Trophoblast cell (in vitro differentiated cells and primary cell): ENCODE results near the gene CCDC146.
"Not testable (repeated sequence)": the region's sequence is repeated elsewhere in the genome, so short reads cannot be mapped to it uniquely, and the experiment has no call there.

Source experiments
- DNase-seq, 2 donors: peaks; one replicate each; pipeline ENCODE4 v3.0.0-alpha.2; 2016
- H2AFZ ChIP-seq: 2 replicates; pipeline ENCODE4 v1.6.1; 2013; ENCODE audit warnings: low read length, moderate library complexity, mild to moderate bottlenecking; ENCODE audit not compliant: insufficient read depth, poor library complexity
- H2AK5ac ChIP-seq: 2 replicates; pipeline ENCODE4 v1.6.1; 2013; ENCODE audit warnings: mild to moderate bottlenecking, low read length
- H2BK120ac ChIP-seq: 2 replicates; pipeline ENCODE4 v1.6.1; 2013; ENCODE audit warnings: low read length, mild to moderate bottlenecking, moderate library complexity; ENCODE audit not compliant: insufficient read depth, poor library complexity
- H2BK12ac ChIP-seq: 2 replicates; pipeline ENCODE4 v1.6.1; 2013; ENCODE audit warnings: mild to moderate bottlenecking, low read length, moderate library complexity
- H2BK5ac ChIP-seq: 2 replicates; pipeline ENCODE4 v1.6.1; 2013; ENCODE audit warnings: low read length, low read depth, moderate library complexity, mild to moderate bottlenecking; ENCODE audit not compliant: poor library complexity
- H3K14ac ChIP-seq: 2 replicates; pipeline ENCODE4 v1.6.1; 2013; ENCODE audit warnings: mild to moderate bottlenecking, low read length
- H3K18ac ChIP-seq: 2 replicates; pipeline ENCODE4 v1.6.1; 2013; ENCODE audit warnings: mild to moderate bottlenecking, low read length
- H3K23ac ChIP-seq: 2 replicates; pipeline ENCODE4 v1.6.1; 2013; ENCODE audit warnings: low read length
- H3K27ac ChIP-seq: 2 replicates; pipeline ENCODE4 v1.5.1; 2013; ENCODE audit warnings: low read depth, mild to moderate bottlenecking, inconsistent platforms, low read length, moderate library complexity
- H3K27me3 ChIP-seq: 2 replicates; pipeline ENCODE4 v1.6.1; 2013; ENCODE audit warnings: inconsistent platforms, mild to moderate bottlenecking, low read length, moderate library complexity; ENCODE audit not compliant: insufficient read depth
- H3K36me3 ChIP-seq, 2 experiments: 1 replicate in 1 of 2; 2 replicates in 1 of 2; pipeline ENCODE4 v1.6.1; 2013; ENCODE audit warnings: low read length in 2 of 2, mild to moderate bottlenecking in 2 of 2, moderate library complexity in 1 of 2; ENCODE audit not compliant: insufficient read depth in 2 of 2, control insufficient read depth in 1 of 2
- H3K4ac ChIP-seq: 2 replicates; pipeline ENCODE4 v1.6.1; 2013; ENCODE audit warnings: low read depth, mild to moderate bottlenecking, low read length, moderate library complexity
- H3K4me1 ChIP-seq, 2 experiments: 1 replicate in 1 of 2; 2 replicates in 1 of 2; pipeline ENCODE4 v1.6.1; 2013; ENCODE audit warnings: low read length in 2 of 2, mild to moderate bottlenecking in 2 of 2, moderate library complexity in 1 of 2; ENCODE audit not compliant: insufficient read depth in 2 of 2, control insufficient read depth in 1 of 2
- H3K4me2 ChIP-seq: 2 replicates; pipeline ENCODE4 v1.6.1; 2013; ENCODE audit warnings: inconsistent platforms, mild to moderate bottlenecking, low read length, moderate library complexity
- H3K4me3 ChIP-seq: 2 replicates; pipeline ENCODE4 v1.5.1; 2013; ENCODE audit warnings: mild to moderate bottlenecking, low read depth, low read length, inconsistent platforms
- H3K79me1 ChIP-seq: one replicate; pipeline ENCODE4 v1.6.1; 2013; ENCODE audit warnings: low read length
- H3K79me2 ChIP-seq: 2 replicates; pipeline ENCODE4 v1.6.1; 2013; ENCODE audit warnings: low read length, mild to moderate bottlenecking; ENCODE audit not compliant: control insufficient read depth, insufficient read depth, poor library complexity
- H3K9ac ChIP-seq: 2 replicates; pipeline ENCODE4 v1.6.1; 2013; ENCODE audit warnings: mild to moderate bottlenecking, low read length
- H3K9me3 ChIP-seq: 2 replicates; pipeline ENCODE4 v1.6.1; 2013; ENCODE audit warnings: low read depth, mild to moderate bottlenecking, control low read depth, inconsistent platforms, low read length; ENCODE audit not compliant: insufficient read depth
- H4K12ac ChIP-seq: 2 replicates; pipeline ENCODE4 v1.6.1; 2013; ENCODE audit warnings: low read depth, mild to moderate bottlenecking, low read length, moderate library complexity
- H4K8ac ChIP-seq: 2 replicates; pipeline ENCODE4 v1.6.1; 2013; ENCODE audit warnings: low read depth, mild to moderate bottlenecking, low read length, moderate library complexity
- H4K91ac ChIP-seq: one replicate; pipeline ENCODE4 v1.6.1; 2013; ENCODE audit warnings: low read depth, mild to moderate bottlenecking, low read length, moderate library complexity
- WGBS: extraction: QIAGEN DNeasy Blood & Tissue Kit; methylation state at CpG from one replicate; pipeline ENCODE4 v1.1.7; 2013; ENCODE audit warnings: missing lambda C conversion rate; ENCODE audit not compliant: insufficient read length, insufficient coverage; ENCODE audit errors: extremely low coverage; 5-methylcytosine and 5-hydroxymethylcytosine counted together

CCDC146 gene

DNA sequence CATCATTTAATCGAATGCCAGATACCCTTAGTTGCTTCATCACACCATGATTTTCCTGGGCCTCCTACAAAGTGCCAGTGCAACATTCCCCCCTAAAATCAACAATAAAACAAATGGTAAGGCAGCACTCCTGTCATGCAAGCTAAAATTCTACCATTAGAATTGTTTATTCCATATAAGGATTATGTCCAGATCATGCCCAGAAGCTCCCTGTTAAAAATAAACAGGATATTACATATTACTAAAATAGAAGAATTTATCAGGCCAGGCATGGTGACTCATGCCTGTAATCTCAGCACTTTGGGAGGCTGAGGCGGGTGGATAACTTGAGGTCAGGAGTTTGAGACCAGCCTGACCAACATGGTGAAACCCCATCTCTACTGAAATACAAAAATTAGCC is 153.2 kb downstream of the CCDC146 start:
- not testable (repeated sequence) for H2AFZ ChIP-seq, H3K4me1 ChIP-seq
- WGBS, result no CpG with 5 or more reads among the region's 2 CpGs

DNA sequence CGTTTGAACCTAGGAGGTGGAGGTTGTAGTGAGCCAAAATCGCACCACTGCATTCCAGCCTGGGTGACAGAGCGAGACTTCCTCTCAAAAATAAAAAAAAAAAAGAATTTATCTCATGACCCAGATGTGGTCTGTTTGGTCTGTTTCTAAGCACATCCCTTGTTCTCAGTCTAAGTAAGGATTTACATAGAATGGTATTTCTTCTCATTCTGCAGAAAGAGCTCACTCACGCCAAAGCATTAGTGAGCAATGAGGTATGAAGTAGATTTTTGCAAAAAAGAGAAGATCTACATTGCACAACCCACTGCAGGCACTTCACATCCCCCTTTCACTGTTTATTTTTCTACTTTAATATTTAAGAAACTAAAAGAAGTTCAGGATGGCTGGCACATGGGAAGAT is 153.7 kb downstream of the CCDC146 start:
- Histone ChIP-seq H3K79me2 (no peaks in the 10 kb centered on the region), H2BK5ac (no peak overlapping the region), H3K4ac (no peak overlapping the region), H4K8ac (no peak overlapping the region), H2BK120ac (no peak overlapping the region), H3K9ac (no peak overlapping the region), H3K4me2 (no peak overlapping the region), H2AFZ (no peak overlapping the region), H3K36me3 (no peaks in the 10 kb centered on the region), H4K12ac (no peak overlapping the region), H3K18ac (no peak overlapping the region), H3K9me3 (no peaks in the 10 kb centered on the region), H2AK5ac (no peak overlapping the region), H3K4me1 (no peaks in the 10 kb centered on the region), H3K4me3 (no peak overlapping the region), H4K91ac (no peak overlapping the region), H3K14ac (no peak overlapping the region), H3K23ac (no peak overlapping the region), H3K79me1 (no peaks in the 10 kb centered on the region), H2BK12ac (no peak overlapping the region), H3K27ac (no peak overlapping the region), H3K27me3 (no peaks in the 10 kb centered on the region)
- DNase-seq, result no peak
- WGBS, result no CpG with 5 or more reads among the region's 4 CpGs

More for the DNA sequence above, 153.2 kb downstream of the CCDC146 start:
- H3K27me3 ChIP-seq, H3K4ac ChIP-seq, H3K18ac ChIP-seq, H4K12ac ChIP-seq, H3K23ac ChIP-seq, H3K79me2 ChIP-seq, H3K27ac ChIP-seq, H2BK12ac ChIP-seq, H3K79me1 ChIP-seq, H3K9ac ChIP-seq, H2BK5ac ChIP-seq, H4K91ac ChIP-seq, H4K8ac ChIP-seq, H2BK120ac ChIP-seq, H3K4me2 ChIP-seq, H2AK5ac ChIP-seq, H3K36me3 ChIP-seq, H3K14ac ChIP-seq, DNase-seq, H3K9me3 ChIP-seq, H3K4me3 ChIP-seq: not testable (repeated sequence)

DNA sequence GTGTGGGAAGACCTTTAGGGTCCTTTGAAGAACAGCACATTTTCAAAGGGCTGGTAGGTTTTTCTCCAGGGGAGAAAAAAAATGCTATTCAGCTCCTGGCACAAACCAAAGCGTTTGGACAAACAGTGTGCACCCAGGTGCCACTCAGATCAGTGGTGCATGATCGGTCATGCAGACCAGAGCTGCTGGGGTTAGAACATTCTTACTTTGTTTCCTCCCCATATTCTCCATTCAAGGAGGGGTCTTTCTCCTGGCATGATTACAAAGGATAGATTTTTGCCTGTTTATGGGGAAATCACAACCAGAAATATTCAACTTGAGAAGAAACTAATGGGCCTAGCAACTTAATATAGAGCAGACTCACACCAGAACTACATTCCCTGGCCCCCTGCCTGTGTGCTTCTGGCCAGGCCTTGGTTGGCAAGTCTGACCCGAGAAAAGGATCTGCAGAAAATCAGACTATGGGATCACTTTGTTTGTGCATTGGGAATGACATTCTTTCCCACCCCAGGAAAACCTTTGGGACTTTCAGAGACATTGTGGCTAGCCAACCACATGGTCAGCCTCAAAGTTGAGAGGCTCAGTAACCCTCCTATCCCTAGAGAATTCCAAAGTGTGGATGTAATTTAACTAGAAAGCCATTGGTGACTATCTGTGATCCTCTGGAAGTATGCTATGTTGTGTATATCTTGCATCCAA is 159.5 kb downstream of the CCDC146 start:
- no peak overlapping the region for H2AFZ ChIP-seq
- WGBS, result no CpG with 5 or more reads among the region's 3 CpGs

DNA sequence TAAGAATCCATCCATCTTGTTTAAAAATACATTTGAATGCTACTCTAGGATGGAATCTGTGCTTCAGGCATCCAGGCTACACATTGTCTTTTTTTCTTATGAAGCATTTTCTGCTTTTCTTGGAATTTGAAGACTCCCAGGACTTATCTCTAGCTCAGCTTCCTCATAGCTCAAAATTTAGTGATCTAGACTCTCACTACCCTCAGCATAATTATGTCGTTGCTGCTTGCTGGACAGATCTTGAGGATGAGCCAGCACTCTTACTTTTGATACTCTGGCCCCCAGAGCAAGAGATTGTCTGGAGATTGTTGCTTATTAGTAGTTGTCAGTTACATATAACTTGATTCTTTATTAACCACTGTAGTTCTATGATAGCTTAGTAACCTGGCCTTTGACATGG is 160.5 kb downstream of the CCDC146 start:
- Histone ChIP-seq H2BK5ac (no peak overlapping the region), H3K4me2 (no peak overlapping the region), H3K79me2 (no peaks in the 10 kb centered on the region), H3K4ac (no peak overlapping the region), H3K79me1 (no peaks in the 10 kb centered on the region), H3K4me1 (no peaks in the 10 kb centered on the region), H3K4me3 (no peak overlapping the region), H3K27ac (no peak overlapping the region), H3K18ac (no peak overlapping the region), H3K23ac (no peak overlapping the region), H4K8ac (no peak overlapping the region), H4K91ac (no peak overlapping the region), H3K14ac (no peak overlapping the region), H4K12ac (no peak overlapping the region), H2BK120ac (no peak overlapping the region), H3K27me3 (no peaks in the 10 kb centered on the region), H2AFZ (no peak overlapping the region), H3K9me3 (no peaks in the 10 kb centered on the region), H3K9ac (no peak overlapping the region), H2BK12ac (no peak overlapping the region), H3K36me3 (no peaks in the 10 kb centered on the region), H2AK5ac (no peak overlapping the region)
- WGBS, result no CpG with 5 or more reads among the region's 1 CpG
- peak; percentile 62 to 89 for DNase-seq

More for the DNA sequence above, 159.5 kb downstream of the CCDC146 start:
- Histone ChIP-seq H3K4me2 (no peak overlapping the region), H3K23ac (no peak overlapping the region), H3K4me1 (no peaks in the 10 kb centered on the region), H3K9ac (no peak overlapping the region), H2BK120ac (no peak overlapping the region), H3K27ac (no peak overlapping the region), H3K14ac (no peak overlapping the region), H4K8ac (no peak overlapping the region), H4K91ac (no peak overlapping the region), H4K12ac (no peak overlapping the region), H3K79me2 (no peaks in the 10 kb centered on the region), H3K9me3 (no peaks in the 10 kb centered on the region), H2AK5ac (no peak overlapping the region), H3K4ac (no peak overlapping the region), H3K36me3 (no peaks in the 10 kb centered on the region), H2BK5ac (no peak overlapping the region), H3K18ac (no peak overlapping the region), H2BK12ac (no peak overlapping the region), H3K4me3 (no peak overlapping the region), H3K27me3 (no peaks in the 10 kb centered on the region), H3K79me1 (no peaks in the 10 kb centered on the region)
- DNase-seq, result no peak
